Ovary (tissue), 3 donors: ENCODE data around the gene AP3B1.

ENCODE experiments used
- EP300 ChIP-seq: sonication (generic); formaldehyde crosslinking; IDR thresholded peaks from one replicate; pipeline ENCODE4 v1.6.1; 2017; ENCODE audit warnings: antibody characterized with exemption
- POLR2A ChIP-seq: fragments of 450-650 bp; IDR thresholded peaks from one replicate; pipeline ENCODE4 v1.6.1; 2017; ENCODE audit warnings: antibody characterized with exemption, mild to moderate bottlenecking, moderate library complexity
- TF ChIP-seq, protein P1 (sequence below), 3 donors: fragments of 450-650 bp in 2 of 3; fragments of 200-600 bp in 1 of 3; IDR thresholded peaks; one replicate each; pipeline versions ENCODE4 v1.5.1 to v1.8.0; 2016 to 2022; ENCODE audit warnings: antibody characterized with exemption in 3 of 3, mild to moderate bottlenecking in 1 of 3
- donor health status: DM: no; HTN: no; CAD: no.

- TF ChIP-seq POLR2A (no peak), EP300 (no peak)
- TF ChIP-seq, protein P1, sequence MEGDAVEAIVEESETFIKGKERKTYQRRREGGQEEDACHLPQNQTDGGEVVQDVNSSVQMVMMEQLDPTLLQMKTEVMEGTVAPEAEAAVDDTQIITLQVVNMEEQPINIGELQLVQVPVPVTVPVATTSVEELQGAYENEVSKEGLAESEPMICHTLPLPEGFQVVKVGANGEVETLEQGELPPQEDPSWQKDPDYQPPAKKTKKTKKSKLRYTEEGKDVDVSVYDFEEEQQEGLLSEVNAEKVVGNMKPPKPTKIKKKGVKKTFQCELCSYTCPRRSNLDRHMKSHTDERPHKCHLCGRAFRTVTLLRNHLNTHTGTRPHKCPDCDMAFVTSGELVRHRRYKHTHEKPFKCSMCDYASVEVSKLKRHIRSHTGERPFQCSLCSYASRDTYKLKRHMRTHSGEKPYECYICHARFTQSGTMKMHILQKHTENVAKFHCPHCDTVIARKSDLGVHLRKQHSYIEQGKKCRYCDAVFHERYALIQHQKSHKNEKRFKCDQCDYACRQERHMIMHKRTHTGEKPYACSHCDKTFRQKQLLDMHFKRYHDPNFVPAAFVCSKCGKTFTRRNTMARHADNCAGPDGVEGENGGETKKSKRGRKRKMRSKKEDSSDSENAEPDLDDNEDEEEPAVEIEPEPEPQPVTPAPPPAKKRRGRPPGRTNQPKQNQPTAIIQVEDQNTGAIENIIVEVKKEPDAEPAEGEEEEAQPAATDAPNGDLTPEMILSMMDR (IDR thresholded peaks at IDR 0.05) = no peak
Observed at GRCh38 chr5:78236046-78236445, 58.5 kb downstream of the AP3B1 start.
